HG03571 (cell line): ENCODE data around the gene TPK1.
A peak's percentile ranks its signal among the peaks of the same experiment; 100 is the strongest.
"Not testable (repeated sequence)": the region's sequence is repeated elsewhere in the genome, so short reads cannot be mapped to it uniquely, and the experiment has no call there.

Experiments
- ATAC-seq: cut with Tn5 transposase; IDR thresholded peaks from one replicate; pipeline ENCODE4 v1.9.1; 2021; ENCODE audit not compliant: unreplicated experiment

Gene TPK1

DNA sequence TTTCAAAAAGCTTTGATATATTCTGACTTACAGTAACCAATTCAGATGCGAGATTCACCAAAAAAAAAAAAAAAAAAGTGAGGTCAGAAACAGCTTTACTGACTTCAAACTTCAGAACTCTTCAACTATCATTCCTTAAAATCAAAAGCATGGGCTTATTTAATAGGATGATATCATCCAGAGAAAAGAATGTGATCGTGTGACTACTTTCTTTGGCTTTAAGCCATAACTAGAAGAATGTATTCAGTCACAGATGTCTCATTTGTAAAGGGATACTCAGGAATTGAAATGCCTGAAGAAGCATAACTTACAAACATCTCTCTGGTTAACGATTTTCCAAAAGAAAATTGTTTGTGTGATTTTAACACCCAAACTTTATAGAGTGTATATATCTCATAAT, 11.5 kb downstream of the TPK1 start:
- ATAC-seq = no peak

DNA sequence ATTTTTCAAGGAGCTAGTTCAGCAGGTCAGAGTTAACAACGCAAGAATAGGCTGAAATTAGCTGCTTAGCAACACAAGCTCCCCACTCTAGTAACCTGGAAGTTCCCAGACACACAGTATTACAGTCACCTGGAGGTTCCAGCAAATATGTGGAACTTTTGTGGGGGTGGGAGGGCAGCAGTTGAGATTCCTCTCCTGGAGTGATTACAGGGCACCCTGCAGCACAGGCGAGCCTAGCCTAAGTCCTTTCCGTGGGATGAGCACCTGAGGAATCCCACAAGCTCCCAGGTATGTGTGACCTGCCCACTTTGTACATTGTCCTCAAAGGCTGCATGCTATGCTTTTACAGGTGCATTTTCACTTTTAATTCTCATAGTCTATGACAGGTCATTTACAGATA, 13.6 kb downstream of the TPK1 start:
- no peak for ATAC-seq

DNA sequence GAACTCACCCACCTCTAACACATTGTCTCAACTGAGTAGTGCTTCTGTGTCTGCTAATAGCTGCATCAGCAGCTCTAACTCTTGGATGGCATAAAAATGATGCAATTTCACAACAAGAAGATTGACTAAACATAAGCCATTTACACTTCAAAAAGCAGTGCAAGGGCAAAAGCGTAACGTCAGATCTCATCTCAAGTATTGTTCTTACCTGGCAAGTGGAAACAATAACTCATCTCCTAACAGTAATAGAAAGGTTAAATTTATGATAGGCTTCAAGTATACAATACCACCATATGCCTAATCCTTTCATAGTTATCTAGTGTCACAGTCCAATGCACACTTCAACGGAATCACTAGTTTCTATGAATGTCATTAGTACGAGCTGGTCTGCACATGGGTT, 14.8 kb downstream of the TPK1 start:
- peak; percentile 47 for ATAC-seq

DNA sequence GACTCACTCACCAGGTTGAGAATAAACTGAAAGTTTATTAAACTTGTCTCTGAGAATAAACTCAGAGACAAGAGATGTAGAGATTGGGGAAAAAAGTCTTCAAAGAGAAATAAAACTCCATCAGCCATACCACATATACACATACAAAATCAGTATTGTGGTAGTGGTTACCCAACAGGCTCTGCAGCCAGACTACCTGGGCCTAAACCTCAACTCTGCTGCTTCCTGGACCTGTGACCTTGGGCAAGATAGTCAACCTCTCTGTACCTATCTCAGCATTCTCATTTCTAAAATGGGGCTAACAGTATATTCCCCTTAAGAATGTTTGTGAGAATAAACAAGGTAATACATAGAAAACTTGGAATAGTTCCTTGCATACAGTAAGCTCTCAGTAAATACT, 15.3 kb downstream of the TPK1 start:
- ATAC-seq = no peak

DNA sequence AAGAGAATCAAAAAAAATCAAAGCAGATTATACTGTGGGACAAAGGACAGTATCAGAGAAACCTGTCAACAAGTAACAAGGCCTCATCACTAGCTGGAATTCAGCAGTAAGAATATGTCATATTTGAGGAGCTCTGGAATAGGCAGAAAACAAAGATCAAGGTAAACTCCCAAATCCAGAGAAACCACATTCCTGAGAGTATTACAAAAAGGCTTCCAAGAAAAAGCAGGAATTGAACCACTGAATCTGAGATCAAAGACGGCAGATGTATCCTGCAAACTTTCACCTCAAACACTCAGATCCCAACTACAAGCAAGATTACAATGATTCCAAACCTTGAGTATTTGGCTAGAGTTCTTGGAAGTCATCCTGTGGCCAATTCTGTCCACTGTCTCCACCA, 16.3 kb downstream of the TPK1 start:
- ATAC-seq = no peak

DNA sequence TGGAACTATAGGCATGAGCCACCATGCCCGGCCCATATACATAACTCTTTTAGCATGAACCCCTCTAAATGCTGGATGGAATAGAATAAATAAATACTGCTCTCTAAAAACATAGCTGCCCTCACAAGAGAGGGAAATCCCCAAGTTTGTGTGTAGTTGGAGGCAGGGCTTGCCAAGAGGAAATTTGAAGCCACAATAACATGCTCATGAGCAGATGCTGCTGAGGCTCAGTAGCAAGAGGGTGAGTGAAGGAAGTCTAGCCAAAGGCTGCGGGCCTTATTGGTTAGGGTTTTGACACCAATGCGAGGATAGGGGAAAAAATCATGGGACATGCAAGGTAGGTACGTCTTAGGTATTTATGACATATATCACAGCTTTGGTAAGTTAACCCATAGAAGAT, 17.3 kb downstream of the TPK1 start:
- ATAC-seq = peak; percentile 67

DNA sequence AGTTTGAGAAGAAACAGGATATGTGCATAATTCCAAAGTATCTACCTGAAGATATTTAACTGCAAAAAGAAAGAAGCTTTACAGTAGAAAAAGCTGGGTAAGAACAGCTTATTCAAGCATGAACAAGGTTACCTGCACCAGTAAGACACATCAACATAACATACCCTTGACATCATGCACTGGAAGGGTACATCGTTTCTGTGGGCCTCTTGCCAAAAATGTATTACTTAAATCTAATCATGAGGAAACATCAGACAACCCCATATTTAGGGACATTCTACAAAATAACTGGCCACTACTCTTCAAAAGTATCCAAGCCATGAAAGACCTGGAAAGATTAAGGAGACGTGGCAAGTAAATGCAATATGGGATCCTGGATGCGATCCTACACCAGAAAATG, 18.9 kb downstream of the TPK1 start:
- ATAC-seq = no peak

DNA sequence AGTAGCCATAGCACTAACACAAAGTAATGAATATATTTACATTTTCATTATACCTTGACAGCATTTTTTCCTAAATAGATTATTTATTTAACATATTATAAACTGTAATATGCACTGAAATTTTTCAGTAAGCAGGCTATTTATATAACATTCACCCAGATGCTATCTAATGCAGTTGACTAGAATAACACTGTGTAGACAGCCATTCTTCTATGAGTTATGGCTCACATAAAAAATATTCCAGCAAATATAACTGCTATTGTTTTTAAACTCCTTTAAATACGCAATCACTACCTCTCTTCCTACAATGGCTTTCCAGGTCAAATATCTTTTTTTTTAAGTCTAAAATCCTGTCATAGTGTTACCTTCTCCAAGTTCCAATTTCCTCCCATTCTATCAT, 21.6 kb downstream of the TPK1 start:
- ATAC-seq = no peak

DNA sequence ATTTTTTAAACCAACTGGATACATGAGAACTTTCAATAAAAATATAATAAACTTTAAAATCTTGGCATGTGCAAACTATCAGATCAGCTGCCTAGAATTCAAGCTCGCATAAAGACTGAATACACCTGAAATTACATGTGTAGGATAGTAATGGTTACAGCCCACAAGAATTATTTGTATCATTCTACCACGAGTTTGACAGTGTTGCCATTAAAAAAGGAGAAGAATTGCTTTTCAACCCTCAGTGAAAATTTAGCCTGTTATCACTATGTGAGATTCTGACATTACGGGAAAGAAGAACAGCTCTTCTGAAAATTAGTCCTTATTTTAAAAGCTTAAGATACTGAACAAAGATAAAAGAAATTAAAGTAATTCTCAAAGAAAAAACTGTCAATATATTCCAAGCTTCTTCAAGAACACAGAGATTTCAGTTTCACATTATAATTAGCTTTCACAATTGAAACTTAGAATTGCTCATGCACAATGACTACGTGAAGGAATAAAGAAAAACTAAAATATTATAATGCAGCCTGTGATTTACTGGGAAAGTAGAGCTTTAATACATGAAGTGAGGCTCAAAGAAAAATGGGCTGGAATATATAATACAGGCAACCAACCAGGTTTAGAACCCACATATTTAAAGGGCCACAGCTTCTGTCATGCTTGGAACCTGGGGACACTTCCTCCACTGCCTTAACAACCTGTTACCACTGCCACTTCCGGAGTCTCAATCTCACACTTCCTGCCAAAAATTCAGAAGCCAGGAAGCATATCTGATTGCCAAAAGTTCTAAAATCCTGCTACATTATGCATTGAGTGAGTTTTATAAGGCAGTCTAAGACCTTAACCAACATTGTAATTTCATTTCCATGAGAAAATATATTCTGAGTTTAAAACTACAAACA, 23.2 kb downstream of the TPK1 start:
- ATAC-seq = peak; percentile 88

DNA sequence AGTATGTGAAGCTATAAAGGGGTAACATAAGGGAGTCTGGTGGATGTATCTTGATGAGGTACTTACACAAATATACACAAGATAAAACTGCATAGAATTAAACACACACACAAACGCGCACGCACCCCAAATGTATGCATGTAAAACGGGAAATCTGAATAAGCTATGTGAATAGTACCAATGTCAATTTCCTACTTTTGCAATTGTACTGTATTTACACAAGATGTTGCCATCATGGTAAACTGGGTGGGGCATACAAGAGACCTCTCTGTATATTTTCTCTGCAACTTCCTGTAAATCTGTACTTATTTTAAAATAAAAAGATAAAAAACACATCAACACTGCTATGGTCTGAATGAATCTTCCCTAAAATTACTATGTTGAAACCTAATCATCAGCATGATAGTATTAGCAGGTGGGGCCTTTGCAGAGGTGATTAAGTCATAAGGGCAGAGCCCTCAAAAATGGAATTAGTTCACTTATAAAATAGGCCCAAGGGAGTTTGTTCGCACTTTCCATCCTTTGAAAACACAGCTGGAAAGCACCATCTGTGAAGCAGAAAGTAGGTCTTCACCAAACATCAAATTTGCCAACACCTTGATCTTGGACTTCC, 30.1 kb downstream of the TPK1 start:
- no peak for ATAC-seq

DNA sequence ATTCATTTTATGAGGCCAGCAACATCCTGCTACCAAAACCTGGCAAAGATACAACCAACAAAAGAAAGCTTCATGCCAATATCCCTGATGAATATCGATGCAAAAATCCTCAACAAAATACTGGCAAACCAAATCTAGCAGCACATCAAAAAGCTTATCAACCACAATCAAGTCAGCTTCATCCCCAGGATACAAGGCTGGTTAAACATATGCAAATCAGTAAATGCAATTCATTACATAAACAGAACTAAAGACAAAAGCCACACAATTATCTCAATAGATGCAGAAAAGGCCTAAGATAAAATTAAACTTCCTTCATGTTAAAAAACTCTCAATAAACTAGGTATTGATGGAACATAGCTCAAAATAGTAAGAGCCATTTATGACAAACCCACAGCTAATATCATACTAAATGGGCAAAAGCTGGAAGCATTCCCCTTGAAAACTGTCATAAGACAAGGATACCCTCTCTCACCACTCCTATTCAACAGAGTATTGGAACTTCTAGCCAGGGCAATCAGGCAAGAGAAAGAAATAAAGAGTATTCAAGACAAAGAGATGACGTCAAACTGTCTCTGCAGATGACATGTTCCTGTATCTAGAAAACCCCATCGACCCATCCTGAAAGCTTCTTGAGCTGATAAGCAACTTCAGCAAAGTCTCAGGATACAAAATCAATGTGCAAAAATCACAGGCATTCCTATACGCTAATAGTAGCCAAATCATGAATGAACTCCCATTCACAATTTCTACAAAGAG, 35.0 kb downstream of the TPK1 start:
- ATAC-seq = not testable (repeated sequence)

DNA sequence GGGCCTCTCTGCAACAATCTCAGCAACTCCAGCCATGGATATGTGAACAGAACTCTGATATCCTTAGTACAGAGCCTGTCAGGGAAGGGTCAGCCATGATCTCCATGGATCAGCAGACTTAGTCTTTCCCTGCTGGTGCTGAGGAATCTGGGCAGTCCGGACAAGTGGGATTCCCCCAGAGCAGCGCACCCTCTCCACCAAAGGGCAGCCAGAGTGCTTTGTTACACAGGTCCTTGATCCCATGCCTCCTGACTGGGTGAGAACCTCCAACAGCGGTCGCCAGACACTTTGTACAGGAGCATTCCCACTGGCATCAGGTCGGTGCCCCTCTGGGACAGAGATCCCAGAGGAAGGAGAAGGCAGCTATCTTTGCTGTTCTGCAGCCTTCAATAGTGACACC, 38.9 kb downstream of the TPK1 start:
- no peak for ATAC-seq

DNA sequence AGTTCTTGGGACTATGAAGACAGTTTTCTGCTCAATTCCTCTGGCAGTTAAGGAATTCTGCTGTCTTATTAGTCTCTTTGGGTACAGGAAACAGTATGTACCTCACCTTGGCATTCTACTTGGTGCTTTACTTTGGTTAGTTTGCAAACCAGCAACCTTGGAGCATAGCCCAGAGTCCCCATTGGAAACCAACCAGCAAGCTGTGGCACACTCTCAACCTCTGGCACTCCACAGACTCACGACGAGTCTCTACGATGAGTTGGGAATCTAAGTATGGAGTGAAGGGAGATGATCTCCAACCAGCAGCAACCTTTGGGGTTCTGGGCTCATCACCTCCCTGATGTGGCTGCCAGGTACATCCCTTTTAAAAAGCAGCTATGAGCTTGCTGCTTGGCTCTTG, 43.8 kb downstream of the TPK1 start:
- no peak for ATAC-seq

DNA sequence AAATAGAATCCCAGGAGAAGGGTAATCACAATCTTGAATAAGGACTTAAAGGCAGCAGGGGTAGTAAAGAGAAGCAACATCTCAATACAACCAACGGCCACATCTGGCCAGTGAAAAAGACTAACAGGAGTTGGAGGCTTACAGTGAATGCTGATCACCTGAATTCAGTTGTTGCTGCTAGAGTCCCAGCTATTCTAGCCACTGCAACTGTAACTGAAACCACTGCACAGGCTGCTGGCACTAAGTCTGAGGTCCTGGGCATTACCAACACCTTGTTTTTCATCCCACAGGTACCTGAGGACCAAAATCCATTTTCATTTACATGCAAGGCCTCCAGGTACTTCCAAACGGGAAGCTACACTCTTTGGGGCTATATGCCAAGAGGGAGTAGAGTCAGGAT, 44.4 kb downstream of the TPK1 start:
- ATAC-seq = no peak

DNA sequence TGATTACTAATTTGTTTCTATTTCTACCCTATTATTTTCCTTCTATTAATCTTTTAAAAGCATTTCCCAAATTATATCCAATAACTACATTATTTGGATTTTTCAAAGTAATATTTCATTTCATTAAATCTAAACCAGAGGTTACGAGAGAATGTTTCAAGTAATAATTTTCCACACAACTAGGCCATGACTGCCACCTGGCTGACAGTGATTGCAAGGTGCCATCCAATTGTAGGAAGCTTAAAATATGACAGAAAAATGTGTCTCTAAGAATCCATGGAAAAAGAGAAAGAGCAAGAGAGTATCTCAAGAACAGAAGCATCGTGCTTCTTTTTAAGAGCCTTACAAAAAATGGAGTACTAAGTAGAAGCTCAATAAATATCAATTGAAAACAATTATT, 48.7 kb downstream of the TPK1 start:
- ATAC-seq = no peak

DNA sequence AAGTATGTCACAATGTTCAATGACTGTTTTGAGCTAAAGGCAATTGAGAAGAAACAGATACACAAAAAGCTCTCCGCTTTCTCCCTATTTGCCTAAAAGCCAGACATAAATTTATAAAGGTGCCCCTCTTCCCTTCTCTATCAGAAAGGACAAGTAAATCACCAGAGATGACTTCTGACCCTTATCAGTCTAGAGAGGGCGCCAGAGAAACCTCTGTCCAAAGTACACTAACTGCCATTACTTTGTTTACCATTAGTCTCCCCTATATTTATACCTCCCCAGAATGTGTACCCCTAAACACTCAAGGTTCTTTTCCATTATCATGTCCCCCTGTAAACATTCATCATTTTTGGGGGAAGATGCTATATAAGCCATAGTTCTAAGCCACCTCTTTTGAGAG, 49.3 kb downstream of the TPK1 start:
- no peak for ATAC-seq

DNA sequence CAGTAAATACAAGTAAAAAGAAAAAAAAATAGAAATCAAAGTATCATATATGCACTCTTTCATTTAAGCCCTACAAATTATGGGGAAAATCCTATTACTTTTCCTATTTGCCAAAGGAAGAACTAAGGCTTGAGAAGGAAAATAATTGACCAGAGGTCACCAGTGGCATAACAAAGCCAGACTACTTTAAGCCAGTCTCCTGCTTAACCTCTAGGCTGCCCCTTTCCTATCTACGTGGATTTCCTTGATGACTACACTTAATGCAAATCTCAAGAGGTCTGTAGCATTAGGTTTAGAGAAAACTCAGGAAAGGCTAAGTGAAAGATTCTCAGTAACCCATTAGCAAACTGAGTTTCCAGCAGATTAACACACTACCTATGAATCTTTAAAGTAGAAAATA, 49.8 kb downstream of the TPK1 start:
- no peak for ATAC-seq

DNA sequence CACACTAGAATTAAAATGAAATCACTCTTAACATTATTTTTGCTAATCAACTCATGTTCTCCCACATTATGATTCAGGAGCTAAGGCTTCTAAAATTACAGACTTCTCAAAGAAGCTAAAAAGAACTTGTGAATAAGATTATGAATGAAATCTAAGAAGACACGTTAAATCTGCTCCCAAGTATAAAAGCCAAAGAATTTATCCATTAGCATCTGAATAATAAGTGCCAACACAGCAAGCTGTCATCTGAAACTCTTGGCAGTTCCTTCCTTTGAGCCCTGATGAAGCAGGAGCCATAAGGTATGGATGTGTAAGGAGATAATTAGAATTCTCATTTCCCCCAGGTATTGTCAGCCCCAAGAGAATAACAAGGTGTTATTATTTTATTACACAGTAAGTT, 50.3 kb downstream of the TPK1 start:
- no peak for ATAC-seq

DNA sequence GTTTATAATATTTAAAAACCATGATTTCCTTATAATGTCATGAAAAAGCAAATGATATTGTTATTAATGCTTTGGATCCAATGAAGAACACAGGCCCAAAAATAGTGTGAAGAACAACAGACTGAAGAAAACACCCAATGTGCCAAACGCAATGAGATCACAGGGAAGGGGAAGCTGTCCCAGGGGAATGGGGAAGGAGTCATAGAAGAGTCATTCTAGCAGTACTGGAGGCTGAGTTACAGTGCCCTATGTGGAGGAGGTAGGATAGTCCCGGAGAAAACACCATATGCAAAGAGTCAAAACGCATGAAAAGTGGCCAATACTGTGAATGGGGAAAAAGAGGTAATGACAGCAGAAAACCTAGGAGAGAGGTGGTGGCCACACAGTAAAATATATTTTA, 50.9 kb downstream of the TPK1 start:
- no peak for ATAC-seq

DNA sequence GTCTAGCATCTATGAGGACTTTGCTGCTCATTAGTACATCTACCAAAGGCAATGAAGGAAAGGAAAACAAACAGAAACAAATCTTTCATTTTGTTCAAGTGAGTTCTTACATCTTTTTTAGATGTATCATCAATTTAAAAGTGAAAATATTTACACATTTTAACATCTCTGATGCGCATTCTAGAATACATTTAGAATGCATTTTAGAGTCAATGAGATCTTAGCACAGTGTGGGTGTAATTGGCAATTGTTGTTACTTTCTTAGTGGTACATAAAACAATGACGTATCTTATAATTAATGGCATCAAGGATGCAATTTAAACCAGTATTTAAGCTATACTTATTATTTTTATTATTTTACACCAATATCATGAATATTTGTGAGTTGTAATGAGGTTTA, 51.4 kb downstream of the TPK1 start:
- ATAC-seq = no peak

DNA sequence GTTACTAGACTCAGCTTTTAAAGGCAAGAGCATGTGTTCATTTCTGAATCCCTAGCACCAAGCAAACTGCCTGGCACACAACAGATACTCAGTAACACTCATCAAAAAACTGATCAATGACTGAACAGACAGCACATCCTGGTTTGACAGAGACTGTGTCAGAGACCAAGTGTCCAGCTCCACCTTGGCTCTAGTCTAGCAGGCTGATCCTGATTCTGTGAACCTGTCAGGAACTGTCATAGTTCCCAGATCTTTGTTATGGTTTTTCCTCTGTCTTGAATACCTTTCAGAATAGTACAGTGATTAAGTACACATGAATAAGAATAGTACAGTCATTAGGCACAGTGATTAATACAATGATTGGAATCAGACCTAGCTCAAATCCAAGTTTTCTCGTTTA, 53.0 kb downstream of the TPK1 start:
- no peak for ATAC-seq

DNA sequence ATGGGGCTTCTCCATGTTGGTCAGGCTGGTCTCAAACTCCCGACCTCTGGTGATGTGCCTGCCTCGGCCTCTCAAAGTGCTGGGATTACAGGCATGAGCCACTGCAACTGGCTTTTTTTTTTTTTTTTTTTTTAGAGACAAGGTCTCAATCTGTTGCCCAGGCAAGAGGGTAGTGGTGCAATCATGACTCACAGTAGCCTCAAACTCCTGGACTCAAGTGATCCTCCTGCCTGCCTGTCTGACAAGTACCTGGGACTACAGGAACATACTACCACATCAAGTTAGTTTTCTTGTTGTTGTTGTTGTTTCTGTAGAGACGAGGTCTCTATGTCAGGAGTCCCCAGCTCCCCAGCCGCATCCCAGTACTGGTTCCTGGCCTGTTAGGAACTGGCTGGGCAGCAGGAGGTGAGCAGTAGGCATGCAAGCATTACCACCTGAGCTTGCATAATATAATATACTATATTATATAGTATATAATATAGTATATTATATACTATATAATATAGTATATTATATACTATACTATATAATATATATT, 55.7 kb downstream of the TPK1 start:
- ATAC-seq = no peak
